ENCODE data around the gene TAF6. TPM values are rescaled to one million over a fixed set of nuclear protein-coding genes. Genes with fewer than 3 reads are reported as not detected.

Gene TAF6
- total RNA-seq, 3 donors from 2014 or later: 31.5 to 35.0 (median 34.4) TPM

- Histone ChIP-seq H3K9me3 (no peaks in the 10 kb centered on the region), H3K27me3 (no peaks in the 10 kb centered on the region), H3K4me3 (no peak overlapping the region), H3K36me3 (no peaks in the 10 kb centered on the region), H3K4me1 (no peaks in the 10 kb centered on the region), H3K27ac (no peak overlapping the region)
- intact Hi-C loops (cut with DNase I; ENCODE audit: low total_unique reads): no loop called here
- TF ChIP-seq POLR2A (IDR thresholded peaks at IDR 0.05) (no peak), CTCF (IDR thresholded peaks at IDR 0.05) (no peak), POLR2AphosphoS5 (IDR thresholded peaks at IDR 0.05) (no peak)
- DNase-seq (ENCODE audit: low spot score in 2 of 2): no peak
These were observed 59.9 kb downstream of the TAF6 start for GRCh38 chr7:100059251-100059739.

Other genes with a start within 250 kb of the TAF6 start
- gene OR2AE1, start 242.3 kb downstream of the TAF6 start, total RNA-seq: under 1 TPM; 0.32 to 0.98 (median 0.88) TPM
- 10 to 100 TPM; 46.1 to 65.9 (median 57.7) TPM for gene TRIM4, start 199.8 kb downstream of the TAF6 start, total RNA-seq
- 10 to 100 TPM in 1 of 3 donors, 1 to 10 TPM in 1, under 1 TPM in 1; 0.80 to 25.6 (median 6.6) TPM for gene GJC3, start 189.7 kb downstream of the TAF6 start, total RNA-seq
- gene AZGP1, start 143.3 kb downstream of the TAF6 start, total RNA-seq: 1,000 to 10,000 TPM in 2 of 3 donors, 10 to 100 TPM in 1; 40.0 to 4,981 (median 3,161) TPM
- 10 to 100 TPM; 30.6 to 65.1 (median 52.4) TPM for gene ZKSCAN1, start 103.8 kb downstream of the TAF6 start, total RNA-seq
- 10 to 100 TPM; 12.8 to 21.8 (median 13.0) TPM for gene ZSCAN21, start 69.6 kb downstream of the TAF6 start, total RNA-seq
- gene ZNF3, start 37.6 kb downstream of the TAF6 start, total RNA-seq: 10 to 100 TPM; 19.4 to 43.6 (median 31.5) TPM
- 10 to 100 TPM; 40.8 to 73.4 (median 49.6) TPM for gene COPS6, start 30.4 kb downstream of the TAF6 start, total RNA-seq
- gene MCM7, start 18.0 kb downstream of the TAF6 start, total RNA-seq: 10 to 100 TPM; 46.9 to 51.7 (median 50.1) TPM
- 10 to 100 TPM; 13.8 to 23.3 (median 18.7) TPM for gene AP4M1, start 17.7 kb downstream of the TAF6 start, total RNA-seq
- gene CNPY4, start 276 bp upstream of the TAF6 start, total RNA-seq: 10 to 100 TPM in 2 of 3 donors, 1 to 10 TPM in 1; 7.2 to 11.8 (median 11.3) TPM
- gene MBLAC1, start 7.6 kb upstream of the TAF6 start, total RNA-seq: 1 to 10 TPM; 2.7 to 6.9 (median 4.5) TPM
- 100 to 1,000 TPM; 154 to 285 (median 207) TPM for gene LAMTOR4, start 29.6 kb upstream of the TAF6 start, total RNA-seq
- gene TRAPPC14, start 39.4 kb upstream of the TAF6 start, total RNA-seq: 10 to 100 TPM in 2 of 3 donors, 1 to 10 TPM in 1; 3.4 to 16.1 (median 12.6) TPM
- gene GAL3ST4, start 49.3 kb upstream of the TAF6 start, total RNA-seq: 1 to 10 TPM in 2 of 3 donors, under 1 TPM in 1; 0.98 to 2.5 (median 1.9) TPM
- gene GPC2, start 58.0 kb upstream of the TAF6 start, total RNA-seq: 1 to 10 TPM; 1.4 to 3.6 (median 3.4) TPM
- 1 to 10 TPM in 2 of 3 donors, under 1 TPM in 1; 0.80 to 3.3 (median 1.3) TPM for gene STAG3, start 58.6 kb upstream of the TAF6 start, total RNA-seq
- gene PVRIG, start 100.6 kb upstream of the TAF6 start, total RNA-seq: 1 to 10 TPM in 1 of 3 donors, under 1 TPM in 2; 0.32 to 1.2 (median 0.66) TPM
- gene SPDYE3, start 188.3 kb upstream of the TAF6 start, total RNA-seq: not detected
- 10 to 100 TPM; 33.8 to 100.0 (median 75.4) TPM for gene PILRB, start 238.8 kb upstream of the TAF6 start, total RNA-seq

All from breast epithelium (tissue), 4 donors.